AG08396 (cell line): ENCODE results near the gene RETREG2.
A peak's percentile ranks its signal among the peaks of the same experiment; 100 is the strongest.

Source experiments
- DNase-seq: peaks from one replicate; pipeline ENCODE4 v3.0.0; 2012; ENCODE audit warnings: low spot score, mixed read lengths

The RETREG2 gene

GRCh38 chr2:219215871-219216534 lies 37.9 kb downstream of the RETREG2 start:
- DNase-seq = no peak

GRCh38 chr2:219216535-219216915 lies 38.5 kb downstream of the RETREG2 start:
- DNase-seq = no peak

GRCh38 chr2:219218217-219218731 lies 40.2 kb downstream of the RETREG2 start:
- peak; percentile 83 for DNase-seq

- peak; percentile 95 for DNase-seq
These were observed 40.9 kb downstream of the RETREG2 start, which contains the start of gene ABCB6 for GRCh38 chr2:219218732-219219701. TSS of gene ABCB6 (minus strand) at chr2:219218958. CDS start at chr2:219218673, 285 bp downstream.

- no peak for DNase-seq
These were observed 41.9 kb downstream of the RETREG2 start for GRCh38 chr2:219219784-219220532.

GRCh38 chr2:219220652-219221402 lies 42.8 kb downstream of the RETREG2 start:
- DNase-seq = no peak

GRCh38 chr2:219221957-219222518 lies 44.0 kb downstream of the RETREG2 start:
- no peak for DNase-seq

GRCh38 chr2:219223831-219224610 lies 45.9 kb downstream of the RETREG2 start:
- DNase-seq = no peak

GRCh38 chr2:219225350-219225749 lies 47.3 kb downstream of the RETREG2 start:
- no peak for DNase-seq

GRCh38 chr2:219228041-219228910 lies 50.2 kb downstream of the RETREG2 start:
- no peak for DNase-seq

GRCh38 chr2:219228911-219229304 lies 50.8 kb downstream of the RETREG2 start:
- no peak for DNase-seq

GRCh38 chr2:219229305-219230058 lies 51.4 kb downstream of the RETREG2 start, which contains the start of the genes ANKZF1 and ATG9A:
TSS of gene ANKZF1 (plus strand) at chr2:219229806. CDS start at chr2:219230258, 452 bp downstream.
TSS of gene ATG9A (minus strand) at chr2:219229636. CDS start at chr2:219228024, 1,612 bp downstream.
- DNase-seq = peak; percentile 98

- DNase-seq = peak; percentile 51
These were observed 52.0 kb downstream of the RETREG2 start for GRCh38 chr2:219230059-219230540.

GRCh38 chr2:219234331-219234730 lies 56.3 kb downstream of the RETREG2 start:
- DNase-seq = no peak
